NCI-H446 treated with DMSO at 0.1 percent for 48 hours (cell line): ENCODE results near the gene RSRC1.
A peak's percentile ranks its signal among the peaks of the same experiment; 100 is the strongest.

ENCODE experiments used
- DNase-seq: peaks from one replicate; lab custom pipeline; 2025; lab: John Stamatoyannopoulos, UW

Gene RSRC1

GRCh38 chr3:158127250-158128219 lies 17.6 kb downstream of the RSRC1 start:
- peak; percentile 14 for DNase-seq

GRCh38 chr3:158128755-158129154 lies 18.9 kb downstream of the RSRC1 start:
- no peak for DNase-seq

DNA sequence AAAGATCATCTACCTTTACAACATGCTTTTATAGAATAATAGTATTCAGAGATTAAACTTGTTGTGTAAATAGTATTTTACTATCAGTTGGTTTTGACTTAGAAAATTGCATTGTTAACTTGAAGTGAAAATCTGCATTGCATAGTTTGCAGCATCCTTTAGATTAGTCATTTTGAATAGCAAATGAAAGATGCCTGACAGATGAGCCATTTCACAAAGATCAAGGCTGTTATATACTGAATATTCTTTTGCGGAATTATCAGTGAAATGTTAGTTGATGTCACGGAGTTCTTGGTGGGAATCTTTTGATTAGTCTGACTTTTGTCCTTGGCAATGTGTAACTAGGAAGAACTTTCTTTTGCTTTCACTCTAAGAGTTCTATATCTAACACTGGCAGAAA lies 24.5 kb downstream of the RSRC1 start:
- no peak for DNase-seq

- DNase-seq = no peak
Measured at GRCh38 chr3:158140396-158140795, 30.5 kb downstream of the RSRC1 start.

- DNase-seq = no peak
Measured at GRCh38 chr3:158148218-158148617, 38.3 kb downstream of the RSRC1 start.

- DNase-seq = no peak
Measured at GRCh38 chr3:158152186-158152585, 42.3 kb downstream of the RSRC1 start.

- DNase-seq = no peak
Measured at GRCh38 chr3:158158969-158159368, 49.1 kb downstream of the RSRC1 start.

GRCh38 chr3:158159714-158160113 lies 49.8 kb downstream of the RSRC1 start:
- DNase-seq = no peak

DNA sequence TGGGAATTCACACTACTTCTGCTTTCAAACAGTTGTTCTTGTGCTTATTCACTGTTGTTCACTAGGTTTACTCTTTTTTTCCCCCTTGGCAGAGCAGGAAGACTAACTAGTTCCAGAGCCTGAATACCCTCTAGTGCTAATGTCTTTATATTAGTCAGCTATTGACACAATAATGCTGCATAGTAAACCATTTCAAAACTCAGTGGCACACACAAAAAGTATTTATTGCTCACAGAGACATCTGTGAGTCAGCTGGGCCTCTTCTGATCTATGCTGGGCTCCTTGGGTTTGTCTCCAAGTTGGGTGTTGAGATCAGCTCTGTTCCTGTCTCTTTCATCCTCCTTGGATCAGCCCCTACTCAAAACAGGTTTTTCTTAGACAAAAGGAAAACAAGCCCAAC lies 51.1 kb downstream of the RSRC1 start:
- DNase-seq = no peak

DNA sequence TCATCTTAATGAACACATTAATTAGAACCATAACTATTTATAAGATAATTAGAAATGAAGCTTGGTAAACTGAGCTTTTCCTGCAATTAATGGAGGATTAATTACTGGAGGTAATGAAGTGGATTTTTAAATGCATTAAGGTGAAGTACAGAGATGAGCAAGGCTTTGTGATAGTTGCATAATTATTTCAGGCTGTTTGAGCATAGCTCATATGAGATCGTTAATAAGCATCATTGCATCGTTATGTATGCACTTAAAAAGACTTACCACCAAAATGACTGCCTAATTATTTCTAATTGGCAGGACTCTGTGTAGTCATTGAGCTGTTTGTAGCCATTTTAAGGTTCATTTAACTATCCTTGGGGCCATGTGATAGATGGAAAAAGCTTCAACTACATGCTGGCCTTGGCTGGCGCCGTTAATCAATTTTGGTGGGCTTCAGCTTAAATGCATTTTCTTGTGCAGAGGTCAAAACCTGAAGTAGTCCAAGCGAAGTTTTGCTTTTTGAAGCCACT lies 55.3 kb downstream of the RSRC1 start:
- peak; percentile 40 for DNase-seq

DNA sequence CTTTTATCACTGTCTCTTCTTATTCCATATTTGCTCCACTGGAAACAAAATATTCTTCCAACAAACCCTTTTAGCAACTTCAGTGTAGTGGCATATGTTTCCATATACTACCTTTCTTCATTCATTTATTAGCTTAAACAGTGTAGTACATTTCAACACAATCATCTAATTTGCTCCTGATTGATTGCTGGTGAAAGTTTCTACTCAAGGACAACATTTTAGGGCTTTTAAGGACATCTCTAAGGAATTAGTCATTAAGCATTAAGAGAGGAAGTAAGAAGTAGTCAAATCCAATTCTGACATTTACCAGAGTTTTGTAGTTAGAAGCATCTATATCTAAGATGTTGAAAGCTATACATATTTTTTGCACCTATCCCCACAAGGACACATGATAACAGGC lies 55.8 kb downstream of the RSRC1 start:
- no peak for DNase-seq

DNA sequence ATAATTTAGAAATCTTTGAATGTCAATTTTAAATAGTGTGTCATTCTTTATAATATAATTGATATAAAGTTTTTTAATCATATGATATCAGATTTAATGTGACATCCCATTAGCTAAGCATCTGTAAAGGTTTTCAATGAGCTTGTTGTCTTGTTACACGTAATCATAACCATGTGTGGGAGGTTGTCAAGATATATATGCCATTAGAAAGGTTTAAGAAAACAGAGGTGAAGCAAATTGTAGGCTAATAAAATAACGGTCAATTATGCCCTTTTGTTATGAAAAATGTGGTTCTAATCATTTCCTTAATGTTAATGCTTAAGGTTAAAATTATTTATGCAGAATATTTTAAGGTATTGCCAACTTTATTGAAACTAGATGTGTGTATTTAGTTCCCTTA lies 56.3 kb downstream of the RSRC1 start:
- no peak for DNase-seq

DNA sequence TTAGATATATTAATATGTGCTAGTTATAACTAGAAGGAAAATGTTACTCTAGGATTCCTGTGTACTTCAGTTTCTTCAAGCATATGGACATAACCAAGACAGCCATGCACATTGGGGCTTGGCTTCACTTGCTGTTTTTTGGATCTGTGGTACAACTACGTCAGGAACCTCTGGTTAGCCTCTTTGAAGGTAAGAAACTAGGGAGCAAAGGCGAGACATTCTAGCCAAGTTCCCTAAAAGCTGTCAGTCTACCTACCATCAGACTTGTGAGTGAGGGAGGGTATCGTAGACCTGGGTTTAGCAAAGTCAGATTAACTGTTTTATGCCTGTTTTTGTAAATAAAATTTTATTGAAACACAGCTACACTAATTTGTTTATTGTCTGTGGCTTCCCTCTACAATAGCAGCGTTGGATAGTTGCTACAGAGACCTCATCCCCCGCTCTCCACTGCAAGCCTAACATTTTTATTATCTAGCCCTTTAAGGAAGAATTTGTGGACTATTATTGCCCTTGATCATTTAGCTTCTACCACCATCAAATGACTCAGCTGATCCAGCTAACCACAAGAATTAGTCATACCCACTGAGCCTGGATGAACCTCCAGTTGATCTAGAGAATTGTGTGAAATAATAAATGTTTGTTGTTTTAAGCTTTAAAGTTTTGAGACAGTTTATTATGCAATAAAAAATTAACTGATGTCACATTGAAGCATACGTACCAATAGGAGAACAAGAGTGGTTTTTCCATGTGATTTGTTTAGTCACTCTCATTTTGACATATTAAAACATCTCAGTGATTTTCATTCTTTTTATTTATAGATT lies 58.1 kb downstream of the RSRC1 start:
- DNase-seq = no peak

DNA sequence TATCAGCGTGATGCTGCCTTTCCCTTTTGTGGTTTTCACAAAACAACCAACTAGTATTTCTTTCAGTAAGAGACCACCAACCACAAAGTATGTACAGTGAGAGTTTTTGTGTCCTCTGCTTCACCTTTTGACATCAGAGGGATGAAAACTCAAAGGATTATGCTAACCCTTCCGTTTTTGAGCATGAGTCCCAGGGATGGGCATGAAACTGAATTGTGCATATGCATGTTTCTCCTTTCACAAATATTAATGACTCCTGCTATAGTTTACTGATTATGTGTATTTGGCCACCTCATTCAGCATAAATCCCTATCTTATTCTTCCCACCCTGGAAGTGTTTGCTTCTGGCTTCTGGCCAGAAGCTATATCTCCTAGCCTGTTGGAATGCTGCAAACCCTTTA lies 59.2 kb downstream of the RSRC1 start:
- DNase-seq = no peak

- DNase-seq = no peak
Measured at GRCh38 chr3:158181096-158181495, 71.2 kb downstream of the RSRC1 start.

DNA sequence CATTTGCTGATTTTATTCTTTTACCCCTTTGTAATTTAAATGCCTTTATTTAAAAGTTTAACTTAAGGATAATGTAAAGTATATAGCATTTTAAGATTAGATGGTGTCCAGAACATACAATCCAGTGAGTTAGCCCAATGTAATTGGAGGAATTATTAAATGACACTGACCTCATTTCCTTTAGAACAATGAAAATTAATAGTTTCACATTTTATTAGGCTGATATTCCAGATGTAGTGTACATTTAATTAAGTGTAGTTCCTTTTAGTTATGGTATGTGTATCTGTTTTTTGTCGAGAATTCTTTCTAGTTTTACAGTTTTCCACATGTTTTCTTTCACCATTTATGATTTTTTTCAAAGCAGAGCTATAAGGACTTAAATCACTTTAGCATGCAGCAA lies 75.8 kb downstream of the RSRC1 start:
- no peak for DNase-seq

DNA sequence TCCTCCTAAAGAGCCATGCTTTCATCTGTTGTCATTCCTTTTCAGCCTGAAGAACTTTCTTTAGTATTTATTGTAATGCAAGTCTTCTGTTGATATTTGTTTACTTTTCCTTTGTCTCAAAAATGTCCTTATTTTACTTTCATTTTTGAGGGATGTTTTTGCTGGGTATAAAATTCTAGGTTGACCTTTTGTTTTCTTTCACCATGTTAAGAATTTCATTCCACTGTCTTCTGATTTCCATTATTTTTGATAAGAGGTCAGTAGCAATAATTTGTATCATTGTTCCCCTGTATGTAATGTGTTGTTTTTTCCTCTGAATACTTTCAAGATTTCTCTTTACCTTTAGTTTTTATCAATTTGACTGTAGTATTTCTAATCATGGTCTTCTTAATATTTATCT lies 91.1 kb downstream of the RSRC1 start:
- no peak for DNase-seq

DNA sequence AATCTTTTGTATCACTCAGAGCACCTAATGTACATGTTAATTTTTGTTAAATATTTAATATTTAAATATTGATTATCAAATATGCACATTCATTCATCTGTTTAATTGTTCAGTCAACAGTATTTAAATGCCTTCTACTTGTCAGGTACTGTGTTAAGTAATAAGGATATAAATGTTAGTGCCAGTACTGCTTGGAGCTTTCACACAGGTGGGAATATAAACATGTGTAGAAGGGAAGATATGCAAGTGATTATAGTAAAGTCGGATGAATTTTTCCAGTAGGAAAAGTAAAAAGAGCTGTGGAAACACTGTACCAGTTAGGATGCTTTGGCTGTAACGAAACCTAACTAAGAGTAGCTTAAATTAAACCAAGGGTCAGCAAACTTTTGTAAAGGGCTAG lies 95.4 kb downstream of the RSRC1 start:
- no peak for DNase-seq

GRCh38 chr3:158205994-158206393 lies 96.1 kb downstream of the RSRC1 start:
- DNase-seq = no peak

DNA sequence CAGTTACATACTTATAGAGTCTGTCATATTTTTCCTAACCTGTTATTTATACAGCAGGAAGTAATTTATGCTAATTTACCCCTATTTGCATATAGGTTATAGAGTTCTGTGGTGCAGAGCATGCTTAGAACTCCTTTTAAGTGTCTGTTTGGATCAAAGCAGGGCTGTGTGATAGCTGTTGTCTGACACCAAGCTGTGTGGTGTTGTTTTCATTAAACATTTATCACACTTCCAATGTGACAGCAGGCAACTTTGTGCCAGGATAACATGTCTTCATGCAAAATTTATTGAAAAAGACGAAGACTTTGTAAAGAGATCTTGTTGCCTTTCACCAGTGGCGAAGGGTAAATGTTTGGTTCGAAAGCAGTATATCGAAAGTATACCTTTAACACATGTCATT lies 100.2 kb downstream of the RSRC1 start:
- no peak for DNase-seq

DNA sequence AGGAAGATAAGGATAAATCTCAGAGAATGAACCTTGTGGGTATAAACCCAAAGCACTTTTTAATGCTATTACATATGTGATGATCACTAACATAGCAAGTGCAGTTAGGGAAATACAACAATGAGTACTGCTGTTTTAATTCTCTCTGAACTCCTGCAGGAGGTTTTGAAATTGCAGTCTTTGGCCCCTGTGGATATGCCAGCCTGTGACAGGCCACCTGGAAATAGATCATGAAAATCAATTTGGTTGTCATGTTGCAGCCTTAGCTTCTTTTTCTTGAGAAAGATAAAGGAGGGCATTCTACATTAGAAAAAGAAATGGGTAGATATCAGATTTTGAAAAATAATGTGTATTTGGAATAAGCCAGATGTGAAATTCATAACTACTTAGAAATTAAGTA lies 103.6 kb downstream of the RSRC1 start:
- DNase-seq = no peak

GRCh38 chr3:158217992-158218391 lies 108.1 kb downstream of the RSRC1 start:
- no peak for DNase-seq

DNA sequence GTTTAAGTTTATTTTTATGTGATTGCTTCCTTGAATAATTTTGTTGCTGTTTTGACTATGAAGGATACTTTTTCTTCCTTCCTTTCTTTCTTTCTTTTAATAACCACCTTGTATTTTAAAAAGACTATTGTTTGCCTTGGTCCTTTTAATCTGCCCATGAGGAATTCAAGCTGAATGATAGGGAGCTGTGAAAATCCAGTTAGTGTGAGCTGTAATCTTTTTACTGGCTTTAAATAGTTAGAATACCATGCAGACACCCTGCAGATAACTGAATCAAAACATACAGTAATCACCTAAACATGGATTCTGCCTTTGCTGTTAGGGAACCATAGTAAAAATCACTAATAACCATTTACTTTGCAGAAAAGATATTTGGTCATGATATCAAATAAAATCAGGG lies 110.7 kb downstream of the RSRC1 start:
- DNase-seq = no peak
